ENCODE data around the gene QRFP.

The QRFP gene

GRCh38 chr9:130845901-130846481 lies 50.6 kb downstream of the QRFP start (continued):
- TF ChIP-seq YY1 (tag by site-specific recombination; IDR thresholded peaks at IDR 0.05) = no peak
- no peak for TF ChIP-seq YY2 (tag by site-specific recombination; IDR thresholded peaks at IDR 0.05)
- no peak for TF ChIP-seq ZNF155 (tag by site-specific recombination; IDR thresholded peaks at IDR 0.05)
- TF ChIP-seq ZNF488 (tag by site-specific recombination; IDR thresholded peaks at IDR 0.05) = no peak
- no peak for TF ChIP-seq MEIS1 (CRISPR knock-in tag; IDR thresholded peaks at IDR 0.05; ENCODE audit: borderline replicate concordance)
- no peak for TF ChIP-seq ZNF621 (tag by site-specific recombination; IDR thresholded peaks at IDR 0.05)
- no peak for TF ChIP-seq ZNF548 (tag by site-specific recombination; IDR thresholded peaks at IDR 0.05)
- TF ChIP-seq ZNF658 (tag by site-specific recombination; IDR thresholded peaks at IDR 0.05) = no peak
- no peak for TF ChIP-seq ZNF48 (tag by site-specific recombination; IDR thresholded peaks at IDR 0.05)
- TF ChIP-seq ZNF555 (tag by site-specific recombination; conservative IDR thresholded peaks at IDR 0.05) = no peak
- TF ChIP-seq KLF16 (tag by site-specific recombination; IDR thresholded peaks at IDR 0.05) = no peak
- no peak for TF ChIP-seq ZNF114 (tag by site-specific recombination; IDR thresholded peaks at IDR 0.05)
- peak; percentile 77; the same call in 1 of the 2 replicates for TF ChIP-seq BCL11A (tag by site-specific recombination; IDR thresholded peaks at IDR 0.05; ENCODE audit: low read depth)
- no peak for TF ChIP-seq ZNF777 (tag by site-specific recombination; IDR thresholded peaks at IDR 0.05; ENCODE audit: borderline replicate concordance)
- TF ChIP-seq ZFP69B (tag by site-specific recombination; IDR thresholded peaks at IDR 0.05) = peak; percentile 81
- no peak for TF ChIP-seq TCF7L2 (IDR thresholded peaks at IDR 0.05; ENCODE audit: borderline replicate concordance, low read depth, low read length)
- TF ChIP-seq ZNF24 (tag by site-specific recombination; IDR thresholded peaks at IDR 0.05) = peak; percentile 51; the same call in 1 of the 2 replicates
- TF ChIP-seq ZNF311 (tag by site-specific recombination; IDR thresholded peaks at IDR 0.05; ENCODE audit: borderline replicate concordance) = no peak
- TF ChIP-seq ZNF133 (tag by site-specific recombination; IDR thresholded peaks at IDR 0.05) = no peak
- TF ChIP-seq ZNF791 (tag by site-specific recombination; IDR thresholded peaks at IDR 0.05) = no peak
- no peak for TF ChIP-seq ZNF521 (tag by site-specific recombination; IDR thresholded peaks at IDR 0.05)
- no peak for TF ChIP-seq ZNF266 (tag by site-specific recombination; IDR thresholded peaks at IDR 0.05; ENCODE audit: low read depth)
- no peak for TF ChIP-seq ZSCAN5A (tag by site-specific recombination; IDR thresholded peaks at IDR 0.05)
- TF ChIP-seq ZNF426 (tag by site-specific recombination; IDR thresholded peaks at IDR 0.05) = no peak
- TF ChIP-seq ZNF214 (tag by site-specific recombination; IDR thresholded peaks at IDR 0.05; ENCODE audit: borderline replicate concordance) = no peak
- TF ChIP-seq ZNF416 (tag by site-specific recombination; IDR thresholded peaks at IDR 0.05) = no peak
- peak; percentile 91 for TF ChIP-seq ZFP37 (tag by site-specific recombination; IDR thresholded peaks at IDR 0.05)
- TF ChIP-seq KLF8 (tag by site-specific recombination; IDR thresholded peaks at IDR 0.05) = peak; percentile 80
- TF ChIP-seq ZNF121 (tag by site-specific recombination; IDR thresholded peaks at IDR 0.05) = no peak
- 0 out of 2 replicates have a peak, but pooled peaks have one; percentile 41 for TF ChIP-seq ZNF423 (tag by site-specific recombination; IDR thresholded peaks at IDR 0.05)
- no peak for TF ChIP-seq ZNF529 (tag by site-specific recombination; IDR thresholded peaks at IDR 0.05; ENCODE audit: insufficient replicate concordance)
- TF ChIP-seq KLF9 (tag by site-specific recombination; IDR thresholded peaks at IDR 0.05; ENCODE audit: low read depth) = peak; percentile 40; the same call in 1 of the 2 replicates
- no peak for TF ChIP-seq ZNF561 (tag by site-specific recombination; IDR thresholded peaks at IDR 0.05; ENCODE audit: borderline replicate concordance)
- TF ChIP-seq ZBTB1 (tag by site-specific recombination; IDR thresholded peaks at IDR 0.05) = no peak; the same call in 1 of the 2 replicates
- TF ChIP-seq TSHZ1 (tag by site-specific recombination; IDR thresholded peaks at IDR 0.05; ENCODE audit: borderline replicate concordance) = peak; percentile 79; the same call in 1 of the 2 replicates
- TF ChIP-seq ZBTB20 (tag by site-specific recombination; IDR thresholded peaks at IDR 0.05) = no peak; the same call in 1 of the 2 replicates
- TF ChIP-seq ZNF239 (tag by site-specific recombination; IDR thresholded peaks at IDR 0.05) = no peak
- TF ChIP-seq ZNF623 (tag by site-specific recombination; IDR thresholded peaks at IDR 0.05) = no peak
- TF ChIP-seq GFI1B (tag by site-specific recombination; IDR thresholded peaks at IDR 0.05) = no peak; the same call in 1 of the 2 replicates

Data from HEK293 (cell line).